HAP-1 (cell line): ENCODE data around the gene CGREF1.

Source experiments
- DNase-seq, 2 experiments: peaks; one replicate each; pipeline ENCODE4 v3.0.0-alpha.2; 2016 to 2020; ENCODE audit warnings: low spot score in 2 of 2
- H3K27me3 ChIP-seq: fragments of 250-450 bp; sonication (Bioruptor Pico); 2 replicates; pipeline ENCODE4 v1.5.1; 2020; ENCODE audit warnings: low read depth, mild to moderate bottlenecking, moderate library complexity
- H3K36me3 ChIP-seq: fragments of 250-450 bp; sonication (Bioruptor Pico); replicated peaks from 2 replicates; pipeline ENCODE4 v1.5.1; 2020; ENCODE audit warnings: mild to moderate bottlenecking
- H3K4me1 ChIP-seq: fragments of 250-450 bp; sonication (Bioruptor Pico); 2 replicates; pipeline ENCODE4 v1.5.1; 2020; ENCODE audit warnings: mild to moderate bottlenecking
- H3K4me3 ChIP-seq: fragments of 250-450 bp; sonication (Bioruptor Pico); 2 replicates; pipeline ENCODE4 v1.5.1; 2020; ENCODE audit warnings: mild to moderate bottlenecking, moderate library complexity
- H3K9me3 ChIP-seq: fragments of 250-450 bp; sonication (Bioruptor Pico); 2 replicates; pipeline ENCODE4 v1.5.1; 2020; ENCODE audit warnings: mild to moderate bottlenecking, moderate library complexity
- in situ Hi-C: fragments of 300-500 bp; cut with MboI; formaldehyde crosslinking; loops from 3 replicates; pipeline ENCODE4 v1.14.3; 2020; ENCODE audit warnings: low sequenced_read_pairs, inconsistent platforms, mixed read lengths

The CGREF1 gene, protein sequence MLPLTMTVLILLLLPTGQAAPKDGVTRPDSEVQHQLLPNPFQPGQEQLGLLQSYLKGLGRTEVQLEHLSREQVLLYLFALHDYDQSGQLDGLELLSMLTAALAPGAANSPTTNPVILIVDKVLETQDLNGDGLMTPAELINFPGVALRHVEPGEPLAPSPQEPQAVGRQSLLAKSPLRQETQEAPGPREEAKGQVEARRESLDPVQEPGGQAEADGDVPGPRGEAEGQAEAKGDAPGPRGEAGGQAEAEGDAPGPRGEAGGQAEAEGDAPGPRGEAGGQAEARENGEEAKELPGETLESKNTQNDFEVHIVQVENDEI

DNA sequence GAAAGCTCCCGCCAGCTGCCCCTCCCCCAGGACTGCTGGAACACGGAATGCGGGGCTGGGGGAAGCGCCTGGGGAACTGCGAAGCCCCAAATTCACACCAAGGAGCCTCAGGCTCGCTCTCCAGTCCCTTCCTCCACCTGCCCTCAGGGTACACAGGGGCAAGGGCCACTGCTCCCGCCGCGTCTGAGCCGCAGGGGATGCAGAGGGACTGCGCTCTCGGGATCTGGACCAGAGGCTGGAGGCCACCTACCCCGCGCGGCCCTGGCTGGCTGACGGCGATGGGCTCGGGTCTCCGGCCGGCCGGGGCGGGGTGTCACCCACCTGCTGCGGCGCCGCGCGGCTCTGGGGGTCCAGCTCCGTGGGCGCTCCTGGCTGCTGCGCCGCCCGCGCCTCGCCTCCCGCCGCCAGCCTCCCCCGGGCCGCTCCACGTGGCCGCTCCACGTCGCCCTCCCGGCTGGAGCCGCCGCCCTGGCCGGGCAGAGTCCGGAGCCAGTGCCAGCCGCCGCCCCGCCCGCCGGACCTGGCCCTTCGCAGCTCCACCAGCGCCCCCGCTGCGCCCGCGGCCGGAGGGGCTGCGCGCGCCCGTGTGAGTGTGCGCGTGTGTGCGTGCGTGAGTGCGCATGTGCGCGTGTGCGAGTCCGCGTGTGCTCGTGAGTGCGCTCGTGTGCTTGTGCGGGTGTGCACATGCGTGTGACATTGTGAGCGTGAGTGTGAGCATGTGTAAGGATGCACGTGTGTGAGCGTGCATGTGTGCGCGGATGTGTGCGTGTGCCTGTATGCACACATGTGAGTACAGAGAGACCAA, at the start of gene CGREF1:
CGREF1 (minus strand) TSS at position 604 of the 805 bp plus-strand sequence. CDS start 14,762 bp downstream, outside the sequence.
- H3K4me3 ChIP-seq: peak within 1 kb of the TSS; percentile 30
- no peaks in the 10 kb centered on the region for H3K27me3 ChIP-seq
- no peaks in the 10 kb centered on the region for H3K9me3 ChIP-seq
- DNase-seq: peak in 1 of 2 experiments; percentile 58
- no peaks in the 10 kb centered on the region for H3K36me3 ChIP-seq
- peaks cover 8% of the 10 kb centered on the region for H3K4me1 ChIP-seq
- in situ Hi-C loops: no loop called here

DNA sequence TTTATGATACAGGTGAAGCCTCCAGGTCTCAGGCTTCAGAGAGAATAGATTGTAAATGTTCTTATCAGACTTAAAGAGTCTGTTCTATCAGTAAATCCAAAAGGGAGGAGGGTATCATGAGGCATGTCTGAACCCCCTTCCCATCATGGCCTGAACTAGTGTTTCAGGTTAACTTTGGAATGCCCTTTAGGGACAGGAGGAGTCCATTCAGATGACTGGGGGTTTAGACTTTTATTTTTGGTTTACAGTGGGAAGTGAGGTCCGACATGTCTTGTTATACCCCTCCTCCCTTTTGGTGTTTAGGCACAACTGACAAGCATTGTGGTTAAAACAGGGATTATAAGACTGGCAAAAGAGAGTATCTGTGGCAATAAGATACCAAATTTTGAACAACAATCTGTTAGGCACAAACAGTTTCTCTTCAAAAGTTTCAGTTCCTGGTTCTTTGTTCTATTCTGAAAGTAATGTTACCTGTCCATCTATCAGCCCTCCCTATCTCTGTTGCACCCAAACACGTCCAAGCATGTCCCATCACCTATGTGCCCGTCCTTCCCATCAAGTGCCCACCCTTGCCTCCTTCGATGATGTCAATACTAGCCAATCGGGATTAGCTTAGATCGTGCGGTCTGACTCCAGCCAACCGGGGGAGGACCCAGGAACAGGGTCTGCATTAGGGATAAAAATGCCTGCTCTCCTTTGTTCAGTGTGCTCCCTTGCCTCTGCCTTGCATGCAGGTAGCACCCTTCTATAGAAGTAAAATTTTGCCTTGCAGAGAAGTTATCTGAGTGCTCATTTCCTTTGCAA, 46.2 kb upstream of the CGREF1 start:
- no peaks in the 10 kb centered on the region for H3K27me3 ChIP-seq
- no peaks in the 10 kb centered on the region for H3K9me3 ChIP-seq
- no peak for DNase-seq
- H3K36me3 ChIP-seq: no peaks in the 10 kb centered on the region
- peaks cover 3% of the 10 kb centered on the region; the same call in 1 of the 2 replicates for H3K4me1 ChIP-seq
- no peak overlapping the region for H3K4me3 ChIP-seq
- in situ Hi-C loops: no loop called here

GRCh38 chr2:27162151-27163121, 43.5 kb upstream of the CGREF1 start:
- in situ Hi-C loops: no loop called here

DNA sequence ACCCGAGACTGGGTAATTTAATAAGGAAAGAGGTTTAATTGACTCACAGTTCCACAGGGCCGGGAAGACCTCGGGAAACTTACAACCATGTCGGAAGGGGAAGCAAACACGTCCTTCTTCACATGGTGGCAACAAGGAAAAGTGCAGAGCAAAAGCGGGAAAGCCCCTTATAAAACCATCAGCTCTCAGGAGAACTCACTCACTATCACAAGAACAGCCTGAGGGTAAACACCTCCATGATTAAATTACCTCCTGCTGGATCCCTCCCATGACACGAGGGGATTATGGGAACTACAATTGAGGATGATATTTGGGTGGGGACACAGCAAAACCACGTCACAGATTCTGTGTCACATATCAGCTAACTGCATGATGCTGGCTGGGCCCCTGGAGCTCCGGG, 41.3 kb upstream of the CGREF1 start:
- Histone ChIP-seq H3K27me3 (no peaks in the 10 kb centered on the region), H3K36me3 (no peaks in the 10 kb centered on the region), H3K4me1 (no peaks in the 10 kb centered on the region), H3K4me3 (no peak overlapping the region), H3K9me3 (no peaks in the 10 kb centered on the region)
- in situ Hi-C loops: no loop called here
- no peak for DNase-seq

More at GRCh38 chr2:27162151-27163121, 43.5 kb upstream of the CGREF1 start:
- no peaks in the 10 kb centered on the region for H3K27me3 ChIP-seq
- no peak overlapping the region for H3K4me3 ChIP-seq
- no peaks in the 10 kb centered on the region for H3K36me3 ChIP-seq
- no peaks in the 10 kb centered on the region; the same call in 1 of the 2 replicates for H3K4me1 ChIP-seq
- no peaks in the 10 kb centered on the region for H3K9me3 ChIP-seq
- no peak for DNase-seq

DNA sequence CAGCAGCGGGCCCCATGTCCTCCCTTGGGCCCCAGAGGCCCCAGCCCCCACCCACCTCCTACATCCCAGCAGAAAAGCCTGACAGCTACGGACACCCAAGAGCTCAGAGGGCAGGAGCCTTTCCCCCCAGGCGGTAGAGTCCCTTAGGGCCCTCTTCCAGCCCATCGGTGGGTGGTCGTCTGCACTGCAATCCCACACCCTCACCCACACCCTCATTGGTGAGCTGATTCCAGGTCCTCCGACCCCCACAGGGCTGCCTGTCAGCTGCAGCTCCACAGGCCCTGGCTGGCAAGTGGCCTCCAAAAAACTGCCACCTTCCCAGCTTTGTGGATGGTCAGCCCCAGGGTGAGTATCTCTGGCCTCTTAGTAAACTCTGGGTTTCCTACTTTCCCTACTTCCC, 40.3 kb upstream of the CGREF1 start:
- no peaks in the 10 kb centered on the region for H3K4me1 ChIP-seq
- H3K4me3 ChIP-seq: no peak overlapping the region
- no peaks in the 10 kb centered on the region for H3K9me3 ChIP-seq
- no peaks in the 10 kb centered on the region for H3K27me3 ChIP-seq
- DNase-seq: no peak
- in situ Hi-C loops: no loop called here
- no peaks in the 10 kb centered on the region for H3K36me3 ChIP-seq

DNA sequence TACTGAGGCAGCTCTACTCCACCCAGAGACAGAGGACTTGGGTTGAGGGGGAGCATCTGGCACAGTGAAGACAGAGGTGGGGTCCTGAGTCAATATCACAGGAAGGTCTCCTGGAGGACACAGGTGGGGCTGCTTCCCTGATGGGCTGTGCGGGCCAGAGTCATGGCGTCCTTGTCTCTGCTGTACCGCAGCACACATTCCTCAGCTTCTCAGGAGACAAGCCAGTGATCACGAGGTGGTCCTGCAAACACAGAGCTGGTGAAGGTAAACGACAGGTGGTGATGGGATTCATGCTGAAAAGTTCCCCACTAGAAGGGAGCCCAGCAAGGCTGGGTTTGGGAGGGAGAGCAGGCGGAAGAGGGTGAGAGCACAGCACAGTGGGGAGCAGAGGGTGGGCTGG, 39.5 kb upstream of the CGREF1 start:
- no peak for DNase-seq
- in situ Hi-C loops: no loop called here
- Histone ChIP-seq H3K9me3 (no peaks in the 10 kb centered on the region), H3K36me3 (no peaks in the 10 kb centered on the region), H3K4me1 (no peaks in the 10 kb centered on the region), H3K27me3 (no peaks in the 10 kb centered on the region), H3K4me3 (no peak overlapping the region)

GRCh38 chr2:27155069-27155520, 36.2 kb upstream of the CGREF1 start:
- Histone ChIP-seq H3K27me3 (no peaks in the 10 kb centered on the region), H3K4me1 (no peaks in the 10 kb centered on the region), H3K4me3 (no peak overlapping the region), H3K9me3 (no peaks in the 10 kb centered on the region), H3K36me3 (no peaks in the 10 kb centered on the region)
- in situ Hi-C loops: no loop called here
- no peak for DNase-seq

GRCh38 chr2:27154488-27154887, 35.6 kb upstream of the CGREF1 start:
- no peaks in the 10 kb centered on the region for H3K36me3 ChIP-seq
- in situ Hi-C loops: no loop called here
- H3K4me1 ChIP-seq: no peaks in the 10 kb centered on the region
- H3K4me3 ChIP-seq: no peak overlapping the region
- no peak for DNase-seq
- no peaks in the 10 kb centered on the region for H3K9me3 ChIP-seq
- H3K27me3 ChIP-seq: no peaks in the 10 kb centered on the region

- in situ Hi-C loops: no loop called here
- DNase-seq: no peak
- no peaks in the 10 kb centered on the region for H3K36me3 ChIP-seq
- H3K27me3 ChIP-seq: no peaks in the 10 kb centered on the region
- H3K4me3 ChIP-seq: no peak overlapping the region
- no peaks in the 10 kb centered on the region for H3K9me3 ChIP-seq
- H3K4me1 ChIP-seq: no peaks in the 10 kb centered on the region
Measured at GRCh38 chr2:27152796-27153464, 34.0 kb upstream of the CGREF1 start.

- Histone ChIP-seq H3K4me3 (no peak overlapping the region), H3K36me3 (no peaks in the 10 kb centered on the region), H3K9me3 (no peaks in the 10 kb centered on the region), H3K4me1 (no peaks in the 10 kb centered on the region), H3K27me3 (no peaks in the 10 kb centered on the region)
- DNase-seq: no peak
- in situ Hi-C loops: no loop called here
Measured at GRCh38 chr2:27152102-27152795, 33.3 kb upstream of the CGREF1 start.

DNA sequence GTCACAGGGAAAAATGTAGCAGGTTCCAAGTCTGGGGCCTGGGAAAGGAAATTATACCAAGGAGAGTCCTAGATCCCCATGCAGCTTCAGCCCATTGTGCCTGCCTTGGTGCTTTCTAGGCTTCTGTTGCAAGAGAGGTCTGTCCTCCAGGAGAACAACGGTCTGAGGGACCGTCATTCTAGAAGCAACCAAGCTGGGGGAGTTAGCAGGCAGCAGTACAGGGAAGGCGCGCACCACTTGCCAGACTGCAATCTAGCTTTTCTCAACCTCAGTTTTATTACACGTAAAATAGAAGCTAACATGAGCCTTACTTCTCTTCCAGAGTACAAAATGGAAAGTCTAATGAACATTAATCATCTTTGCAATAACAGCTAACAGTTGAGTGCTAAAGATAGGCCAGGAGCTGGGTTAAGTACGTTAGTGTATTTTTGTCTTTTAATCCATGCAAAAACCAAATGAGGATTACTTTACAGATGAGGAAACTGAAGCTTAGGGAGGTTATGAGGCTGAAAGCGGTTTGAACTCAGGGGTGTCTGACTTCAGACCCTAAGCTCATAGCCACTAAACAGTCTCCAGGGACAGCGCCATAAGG, 31.8 kb upstream of the CGREF1 start:
- DNase-seq: no peak
- H3K4me1 ChIP-seq: no peaks in the 10 kb centered on the region
- H3K36me3 ChIP-seq: no peaks in the 10 kb centered on the region
- in situ Hi-C loops: no loop called here
- no peaks in the 10 kb centered on the region for H3K9me3 ChIP-seq
- H3K27me3 ChIP-seq: no peaks in the 10 kb centered on the region
- no peak overlapping the region for H3K4me3 ChIP-seq
